ENCODE results near the gene GRIK5.

GRIK5 gene

DNA sequence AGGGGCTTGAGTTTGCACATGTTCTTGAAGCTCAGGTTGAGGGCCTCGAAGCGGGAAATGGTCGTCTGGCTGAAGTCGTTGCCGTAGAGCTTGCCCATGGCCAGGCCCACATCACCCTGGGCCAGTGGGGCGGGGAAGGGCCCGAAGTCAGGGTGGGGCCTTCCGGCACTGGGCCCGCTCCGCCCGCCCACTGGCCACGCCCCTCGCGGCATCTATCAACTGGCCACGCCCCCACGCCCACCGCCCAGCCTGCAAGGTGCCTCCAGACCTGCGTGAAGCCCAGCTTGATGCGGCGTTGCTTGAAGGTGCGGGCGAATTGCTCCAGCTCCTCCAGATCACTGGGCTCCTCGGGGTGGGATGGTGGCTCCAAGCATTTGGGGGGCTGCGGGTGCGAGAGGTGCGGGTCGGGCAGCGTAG, 25.8 kb upstream of the GRIK5 start:
- TF ChIP-seq, protein P1, sequence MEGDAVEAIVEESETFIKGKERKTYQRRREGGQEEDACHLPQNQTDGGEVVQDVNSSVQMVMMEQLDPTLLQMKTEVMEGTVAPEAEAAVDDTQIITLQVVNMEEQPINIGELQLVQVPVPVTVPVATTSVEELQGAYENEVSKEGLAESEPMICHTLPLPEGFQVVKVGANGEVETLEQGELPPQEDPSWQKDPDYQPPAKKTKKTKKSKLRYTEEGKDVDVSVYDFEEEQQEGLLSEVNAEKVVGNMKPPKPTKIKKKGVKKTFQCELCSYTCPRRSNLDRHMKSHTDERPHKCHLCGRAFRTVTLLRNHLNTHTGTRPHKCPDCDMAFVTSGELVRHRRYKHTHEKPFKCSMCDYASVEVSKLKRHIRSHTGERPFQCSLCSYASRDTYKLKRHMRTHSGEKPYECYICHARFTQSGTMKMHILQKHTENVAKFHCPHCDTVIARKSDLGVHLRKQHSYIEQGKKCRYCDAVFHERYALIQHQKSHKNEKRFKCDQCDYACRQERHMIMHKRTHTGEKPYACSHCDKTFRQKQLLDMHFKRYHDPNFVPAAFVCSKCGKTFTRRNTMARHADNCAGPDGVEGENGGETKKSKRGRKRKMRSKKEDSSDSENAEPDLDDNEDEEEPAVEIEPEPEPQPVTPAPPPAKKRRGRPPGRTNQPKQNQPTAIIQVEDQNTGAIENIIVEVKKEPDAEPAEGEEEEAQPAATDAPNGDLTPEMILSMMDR (IDR thresholded peaks at IDR 0.05; ENCODE audit: control insufficient read depth, extremely low read depth, insufficient read depth) = no peak
- H3K4me3 ChIP-seq (ENCODE audit: low read depth, low read length) = no peak overlapping the region
- no peak for DNase-seq (ENCODE audit: low read depth)

GRCh38 chr19:42095142-42095813, 25.3 kb upstream of the GRIK5 start:
- TF ChIP-seq, protein P1 (IDR thresholded peaks at IDR 0.05; ENCODE audit: control insufficient read depth, extremely low read depth, insufficient read depth) = no peak
- no peak for DNase-seq (ENCODE audit: low read depth)
- H3K4me3 ChIP-seq (ENCODE audit: low read depth, low read length) = no peak overlapping the region

GRCh38 chr19:42093926-42094325, 23.9 kb upstream of the GRIK5 start:
- TF ChIP-seq, protein P1 (IDR thresholded peaks at IDR 0.05; ENCODE audit: control insufficient read depth, extremely low read depth, insufficient read depth) = no peak
- no peak for DNase-seq (ENCODE audit: low read depth)
- no peak overlapping the region for H3K4me3 ChIP-seq (ENCODE audit: low read depth, low read length)

GRCh38 chr19:42093505-42093904, 23.5 kb upstream of the GRIK5 start:
- DNase-seq (ENCODE audit: low read depth) = no peak
- TF ChIP-seq, protein P1 (IDR thresholded peaks at IDR 0.05; ENCODE audit: control insufficient read depth, extremely low read depth, insufficient read depth) = no peak
- no peak overlapping the region for H3K4me3 ChIP-seq (ENCODE audit: low read depth, low read length)

DNA sequence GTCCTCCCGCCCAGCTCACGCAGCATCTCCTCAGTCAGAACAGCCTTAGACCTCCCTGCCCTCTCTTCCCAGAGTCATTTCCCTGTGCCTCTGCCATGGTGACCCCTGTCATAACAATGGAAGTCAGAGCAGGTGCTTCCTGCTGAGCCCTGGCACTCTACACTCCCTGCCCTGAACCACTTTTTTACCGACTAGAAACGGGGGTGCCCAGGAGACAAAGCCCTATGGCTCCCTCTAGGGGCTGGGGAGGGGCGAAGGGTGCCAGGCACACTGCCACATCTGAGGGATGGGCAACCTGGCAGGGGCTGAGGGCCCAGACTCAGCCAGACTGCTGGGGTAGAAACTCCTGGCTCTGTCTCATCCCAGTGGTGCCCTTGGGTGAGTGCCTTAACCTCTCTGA, 22.3 kb upstream of the GRIK5 start:
- DNase-seq (ENCODE audit: low read depth) = no peak
- TF ChIP-seq, protein P1 (IDR thresholded peaks at IDR 0.05; ENCODE audit: control insufficient read depth, extremely low read depth, insufficient read depth) = peak; percentile 38
- no peak overlapping the region for H3K4me3 ChIP-seq (ENCODE audit: low read depth, low read length)

- TF ChIP-seq, protein P1 (IDR thresholded peaks at IDR 0.05; ENCODE audit: control insufficient read depth, extremely low read depth, insufficient read depth) = no peak
- no peak for DNase-seq (ENCODE audit: low read depth)
- H3K4me3 ChIP-seq (ENCODE audit: low read depth, low read length) = no peak overlapping the region
Measured at GRCh38 chr19:42091742-42092141, 21.7 kb upstream of the GRIK5 start.

DNA sequence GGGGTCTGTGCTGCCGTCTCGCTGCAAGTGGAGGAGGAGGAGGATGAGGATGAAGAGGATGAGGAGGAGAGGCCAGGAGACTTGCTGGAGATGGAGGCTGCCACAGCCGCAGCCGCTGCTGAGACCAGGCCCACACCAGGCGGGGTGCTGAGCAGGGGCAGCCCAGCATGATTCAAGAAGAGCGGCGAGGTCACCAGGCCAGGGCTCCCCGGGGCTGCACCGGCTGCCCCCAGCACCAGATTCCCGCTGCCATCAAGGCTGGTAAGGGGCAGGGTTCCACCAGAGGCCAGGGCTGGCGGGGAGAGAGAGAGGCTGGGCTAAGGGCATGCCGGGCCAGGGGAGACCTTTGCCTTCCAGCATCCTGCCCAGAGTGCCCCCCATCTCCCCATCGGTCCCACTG, 21.3 kb upstream of the GRIK5 start:
- TF ChIP-seq, protein P1 (IDR thresholded peaks at IDR 0.05; ENCODE audit: control insufficient read depth, extremely low read depth, insufficient read depth) = no peak
- no peak overlapping the region for H3K4me3 ChIP-seq (ENCODE audit: low read depth, low read length)
- no peak for DNase-seq (ENCODE audit: low read depth)
